Measurements from ENCODE around the gene TNS2. TPM values are rescaled to one million over a fixed set of nuclear protein-coding genes. Genes with fewer than 3 reads are reported as not detected.

TNS2 gene
- total RNA-seq, 1 experiment from 2014 or later = 11.5 TPM

- no peaks in the 10 kb centered on the region for H3K9me2 ChIP-seq (ENCODE audit: insufficient read depth)
- no peaks in the 10 kb centered on the region for H3K79me2 ChIP-seq (ENCODE audit: low read depth)
- no peaks in the 10 kb centered on the region for H3K27me3 ChIP-seq (ENCODE audit: insufficient read depth, low read depth)
- H3F3A ChIP-seq (ENCODE audit: insufficient read depth, low read depth) = peaks cover 13% of the 10 kb centered on the region; the same call in 1 of the 2 replicates
- H3K4me1 ChIP-seq (replicated peaks; ENCODE audit: insufficient read depth) = peaks cover 30% of the 10 kb centered on the region
- no peaks in the 10 kb centered on the region for H3K9me3 ChIP-seq (ENCODE audit: insufficient read depth, low read depth)
- intact Hi-C loops (cut with micrococcal nuclease; ENCODE audit: unreplicated experiment) = loop anchor here (10.0 kb wide), 3 partner anchors 112 to 442 kb away; partner anchors contain the start of genes ITGB7, NPFF and TARBP2
- no peak for DNase-seq
- TF ChIP-seq, protein P1, sequence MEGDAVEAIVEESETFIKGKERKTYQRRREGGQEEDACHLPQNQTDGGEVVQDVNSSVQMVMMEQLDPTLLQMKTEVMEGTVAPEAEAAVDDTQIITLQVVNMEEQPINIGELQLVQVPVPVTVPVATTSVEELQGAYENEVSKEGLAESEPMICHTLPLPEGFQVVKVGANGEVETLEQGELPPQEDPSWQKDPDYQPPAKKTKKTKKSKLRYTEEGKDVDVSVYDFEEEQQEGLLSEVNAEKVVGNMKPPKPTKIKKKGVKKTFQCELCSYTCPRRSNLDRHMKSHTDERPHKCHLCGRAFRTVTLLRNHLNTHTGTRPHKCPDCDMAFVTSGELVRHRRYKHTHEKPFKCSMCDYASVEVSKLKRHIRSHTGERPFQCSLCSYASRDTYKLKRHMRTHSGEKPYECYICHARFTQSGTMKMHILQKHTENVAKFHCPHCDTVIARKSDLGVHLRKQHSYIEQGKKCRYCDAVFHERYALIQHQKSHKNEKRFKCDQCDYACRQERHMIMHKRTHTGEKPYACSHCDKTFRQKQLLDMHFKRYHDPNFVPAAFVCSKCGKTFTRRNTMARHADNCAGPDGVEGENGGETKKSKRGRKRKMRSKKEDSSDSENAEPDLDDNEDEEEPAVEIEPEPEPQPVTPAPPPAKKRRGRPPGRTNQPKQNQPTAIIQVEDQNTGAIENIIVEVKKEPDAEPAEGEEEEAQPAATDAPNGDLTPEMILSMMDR (conservative IDR thresholded peaks at IDR 0.05) = no peak
- TF ChIP-seq EZH2 (IDR thresholded peaks at IDR 0.05; ENCODE audit: low read depth) = no peak
- no peak overlapping the region for H3K4me2 ChIP-seq
- BruUV-seq (replicated peaks) = no TSS peak
- no peaks in the 10 kb centered on the region for H3K36me3 ChIP-seq (ENCODE audit: low read depth)
- ChIA-PET POLR2A (ENCODE audit: unreplicated experiment) (no interaction called here), CTCF (interaction anchor here (1.0 kb wide), 2 partner anchors 36 to 447 kb away, joined by 3 read pairs; no protein-coding TSS in a partner anchor)
- H3K27ac ChIP-seq = no peak overlapping the region
- no peaks in the 10 kb centered on the region for H4K20me1 ChIP-seq (ENCODE audit: insufficient read depth)
- no peak overlapping the region for H3K4me3 ChIP-seq
- H2AFZ ChIP-seq = no peak overlapping the region
Observed at GRCh38 chr12:53062977-53063707, 13.3 kb downstream of the TNS2 start.

GRCh38 chr12:53063708-53064612 is 14.1 kb downstream of the TNS2 start:
- BruUV-seq (replicated peaks) = no TSS peak
- no peaks in the 10 kb centered on the region for H3K9me2 ChIP-seq (ENCODE audit: insufficient read depth)
- CTCF ChIA-PET = interaction anchor here (1.0 kb wide), 2 partner anchors 35 to 447 kb away, joined by 3 read pairs; no protein-coding TSS in a partner anchor
- peaks cover 13% of the 10 kb centered on the region; the same call in 1 of the 2 replicates for H3F3A ChIP-seq (ENCODE audit: insufficient read depth, low read depth)
- H2AFZ ChIP-seq = no peak overlapping the region
- no peaks in the 10 kb centered on the region for H4K20me1 ChIP-seq (ENCODE audit: insufficient read depth)
- POLR2A ChIA-PET (ENCODE audit: unreplicated experiment) = interaction anchor here (0.6 kb wide), 1 partner anchor 453 kb away, joined by 4 read pairs; no protein-coding TSS in a partner anchor
- H3K79me2 ChIP-seq (ENCODE audit: low read depth) = no peaks in the 10 kb centered on the region
- H3K9me3 ChIP-seq (ENCODE audit: insufficient read depth, low read depth) = no peaks in the 10 kb centered on the region
- H3K4me3 ChIP-seq = no peak overlapping the region
- peaks cover 30% of the 10 kb centered on the region for H3K4me1 ChIP-seq (replicated peaks; ENCODE audit: insufficient read depth)
- no peak overlapping the region for H3K27ac ChIP-seq
- no peaks in the 10 kb centered on the region for H3K27me3 ChIP-seq (ENCODE audit: insufficient read depth, low read depth)
- H3K36me3 ChIP-seq (ENCODE audit: low read depth) = no peaks in the 10 kb centered on the region
- intact Hi-C loops (cut with micrococcal nuclease; ENCODE audit: unreplicated experiment) = loop anchor here (10.0 kb wide), 3 partner anchors 111 to 441 kb away; partner anchors contain the start of genes ITGB7, NPFF and TARBP2
- no peak overlapping the region for H3K4me2 ChIP-seq
- no peak for DNase-seq
- TF ChIP-seq, protein P1 (conservative IDR thresholded peaks at IDR 0.05) = no peak

Measured in PC-9 (cell line).